ENCODE results near the gene TIGD6.

GRCh38 chr5:149966946-149967345 is 33.5 kb downstream of the TIGD6 start:
- TF ChIP-seq CTCF (IDR thresholded peaks at IDR 0.05), result no peak
- TF ChIP-seq POLR2A (IDR thresholded peaks at IDR 0.05), result no peak

Data from thyroid gland (tissue), 4 donors.